ENCODE data around the gene NUF2. TPM values are rescaled to one million over a fixed set of nuclear protein-coding genes. Genes with fewer than 3 reads are reported as not detected.

The NUF2 gene
- total and polyA plus RNA-seq, 2 of the 8 experiments (the other 6 are each of a cell fraction or from before 2014, with no cell fraction given), result 12.1 to 28.3 TPM

GRCh38 chr1:163378554-163378953 is 56.8 kb downstream of the NUF2 start:
- H3K27ac ChIP-seq (ENCODE audit: low read depth, low read length), result no peak overlapping the region
- H3K9me3 ChIP-seq (ENCODE audit: insufficient read depth in 2 of 2, low read depth in 1 of 2, low read length in 1 of 2), result no peaks in the 10 kb centered on the region
- H4K20me1 ChIP-seq (replicated peaks in 1 of 2; ENCODE audit: control insufficient read depth in 1 of 2, insufficient read depth in 2 of 2, low read length in 2 of 2), result no peaks in the 10 kb centered on the region
- no peak overlapping the region for H3K14ac ChIP-seq (ENCODE audit: insufficient read length)
- H3K23ac ChIP-seq (ENCODE audit: insufficient read length), result no peak overlapping the region
- H4K91ac ChIP-seq (replicated peaks; ENCODE audit: insufficient read length, low read length), result no peak overlapping the region
- no peak overlapping the region for H3K4ac ChIP-seq (replicated peaks; ENCODE audit: insufficient read length, low read depth, low read length)
- no peak overlapping the region for H2BK15ac ChIP-seq (ENCODE audit: low read length)
- no peak overlapping the region for H2BK5ac ChIP-seq (ENCODE audit: low read depth, low read length)
- H3K4me3 ChIP-seq (ENCODE audit: extremely low read depth in 1 of 4, insufficient read depth in 2 of 4, low read depth in 3 of 4, low read length in 4 of 4), result no peak overlapping the region
- no peak overlapping the region for H2BK20ac ChIP-seq (ENCODE audit: low read length)
- no peaks in the 10 kb centered on the region for H3K36me3 ChIP-seq (ENCODE audit: control insufficient read depth in 2 of 4, insufficient read depth in 4 of 4, low read length in 3 of 4)
- DNase-seq (ENCODE audit: low read depth in 1 of 2, low spot score in 2 of 2) (no peak), FAIRE-seq (no peak)
- WGBS, 2 experiments (ENCODE audit: extremely low coverage in 1 of 2, insufficient coverage in 1 of 2, insufficient read length in 1 of 2, insufficient replicate concordance in 2 of 2, low coverage in 1 of 2, low lambda C conversion rate in 2 of 2, missing lambda C conversion rate in 1 of 2), result 87% methylated on average over 2 of the region's 2 CpGs; no CpG with 5 or more reads in 1 of the 2 experiments
- no peak overlapping the region for H3K18ac ChIP-seq (ENCODE audit: extremely low read depth, low read length)
- no peak overlapping the region for H4K8ac ChIP-seq (ENCODE audit: extremely low read depth, insufficient read depth, low read length)
- no peak overlapping the region for H2BK12ac ChIP-seq (ENCODE audit: low read depth, low read length)
- H3K56ac ChIP-seq (replicated peaks; ENCODE audit: insufficient read length, low read depth, low read length), result no peak overlapping the region
- no peak overlapping the region for H3K9ac ChIP-seq (replicated peaks in 1 of 4; ENCODE audit: extremely low read depth in 1 of 4, low read depth in 3 of 4, low read length in 3 of 4)
- no peaks in the 10 kb centered on the region for H3K79me2 ChIP-seq (ENCODE audit: control insufficient read depth in 1 of 2, insufficient read depth in 2 of 2, low read length in 2 of 2)
- no peak overlapping the region for H2AFZ ChIP-seq (ENCODE audit: low read length)
- ChIA-PET CTCF (ENCODE audit: partially characterized antibody) (interaction anchor here (1.0 to 1.2 kb wide), 2 partner anchors 10 to 11 kb away, joined by 3 read pairs; no protein-coding TSS in a partner anchor), POLR2A (ENCODE audit: partially characterized antibody) (no interaction called here)
- H3K27me3 ChIP-seq (replicated peaks in 1 of 4; ENCODE audit: control insufficient read depth in 3 of 4, extremely low read depth in 1 of 4, insufficient read depth in 3 of 4, low read length in 3 of 4), result no peaks in the 10 kb centered on the region
- H3K4me2 ChIP-seq (ENCODE audit: insufficient read depth in 1 of 2, low read depth in 2 of 2, low read length in 2 of 2), result no peak overlapping the region
- H3K23me2 ChIP-seq (ENCODE audit: low read depth, low read length), result no peaks in the 10 kb centered on the region
- no peak overlapping the region for H4K5ac ChIP-seq (ENCODE audit: insufficient read length, low read depth, low read length)
- no peaks in the 10 kb centered on the region for H3K79me1 ChIP-seq (ENCODE audit: low read depth, low read length)
- H2AK5ac ChIP-seq (ENCODE audit: low read depth, low read length), result no peak overlapping the region
- H3K4me1 ChIP-seq (replicated peaks in 1 of 4; ENCODE audit: control insufficient read depth in 3 of 4, insufficient read depth in 4 of 4, low read length in 3 of 4), result no peaks in the 10 kb centered on the region
- no peak overlapping the region for H2BK120ac ChIP-seq (replicated peaks; ENCODE audit: low read depth, low read length)
- TF ChIP-seq TAF1 (IDR thresholded peaks at IDR 0.05; ENCODE audit: low read depth, low read length), result no peak
- no peak for TF ChIP-seq FOSL1 (IDR thresholded peaks at IDR 0.05; ENCODE audit: insufficient read depth, low read depth, low read length)
- no peak for TF ChIP-seq SP2 (IDR thresholded peaks at IDR 0.05; ENCODE audit: low read length)
- TF ChIP-seq SP4 (IDR thresholded peaks at IDR 0.05; ENCODE audit: low read length), result no peak
- no peak for TF ChIP-seq CBX8 (IDR thresholded peaks at IDR 0.05; ENCODE audit: borderline replicate concordance, low read depth, low read length)
- TF ChIP-seq CREB1 (IDR thresholded peaks at IDR 0.05), result no peak
- TF ChIP-seq RAD21 (IDR thresholded peaks at IDR 0.05 in 1 of 2, conservative IDR thresholded peaks at IDR 0.05 in 1 of 2; ENCODE audit: low read depth in 2 of 2, low read length in 2 of 2), result no peak
- TF ChIP-seq SRF (IDR thresholded peaks at IDR 0.05; ENCODE audit: low read depth, low read length), result no peak
- no peak for TF ChIP-seq ATF3 (IDR thresholded peaks at IDR 0.05; ENCODE audit: insufficient read depth, low read depth, low read length)
- no peak for TF ChIP-seq CTCF (IDR thresholded peaks at IDR 0.05; ENCODE audit: control extremely low read depth in 1 of 3, insufficient read depth in 1 of 3, low read depth in 1 of 3, low read length in 3 of 3)
- TF ChIP-seq EZH2 (IDR thresholded peaks at IDR 0.05; ENCODE audit: low read depth, low read length, severe bottlenecking), result no peak
- TF ChIP-seq RXRA (IDR thresholded peaks at IDR 0.05; ENCODE audit: insufficient read depth, low read depth, low read length), result no peak

All from H1 (cell line).